Activated CD4-positive, alpha-beta memory T cell treated with anti-CD3 and anti-CD28 coated beads, Interleukin-2, amount 10 ng/mL, durations not matched to agents 7 days and 5 days (primary cell): ENCODE measurements around the gene ZBTB20. TPM values are rescaled to one million over a fixed set of nuclear protein-coding genes. Genes with fewer than 3 reads are reported as not detected.

Source experiments
- CTCF ChIA-PET: fragments of 350-600 bp; sonication (Branson Sonifier 250); formaldehyde crosslinking; loops from one replicate; lab custom pipeline; 2021; ENCODE audit warnings: antibody characterized with exemption, inconsistent platforms; lab: Charles Lee
- POLR2A ChIA-PET: fragments of 350-600 bp; sonication (Branson Sonifier 250); formaldehyde crosslinking; loops from one replicate; lab custom pipeline; 2021; ENCODE audit warnings: antibody characterized with exemption; lab: Charles Lee
- DNase-seq: peaks from one replicate; pipeline ENCODE4 v3.0.0-alpha.2; 2020
- H3K27ac Mint-ChIP-seq: one replicate; pipeline ENCODE4 v1.8.0; 2021; ENCODE audit warnings: mild to moderate bottlenecking, mixed read lengths
- H3K27me3 Mint-ChIP-seq: one replicate; pipeline ENCODE4 v1.8.0; 2021; ENCODE audit warnings: mixed read lengths
- H3K36me3 Mint-ChIP-seq: one replicate; pipeline ENCODE4 v1.8.0; 2021; ENCODE audit warnings: low read depth, mixed read lengths
- H3K4me1 Mint-ChIP-seq: one replicate; pipeline ENCODE4 v1.8.0; 2021; ENCODE audit warnings: mixed read lengths
- H3K4me3 Mint-ChIP-seq: one replicate; pipeline ENCODE4 v1.8.0; 2021; ENCODE audit warnings: mild to moderate bottlenecking, mixed read lengths
- H3K9me3 Mint-ChIP-seq: one replicate; pipeline ENCODE4 v1.8.0; 2021; ENCODE audit warnings: mixed read lengths
- total RNA-seq, 2 experiments: library from RNA; stranded (reverse); gene quantifications; one replicate each; pipeline ENCODE4 v1.2.3, GENCODE V29; 2021

The ZBTB20 gene
- total RNA-seq, 2 experiments from 2014 or later, result 6.3 to 8.6 TPM

- Mint-ChIP-seq H3K27ac (no peak overlapping the region), H3K36me3 (no peaks in the 10 kb centered on the region), H3K4me3 (no peak overlapping the region), H3K9me3 (no peaks in the 10 kb centered on the region), H3K27me3 (no peaks in the 10 kb centered on the region), H3K4me1 (peaks cover 4% of the 10 kb centered on the region)
- DNase-seq, result no peak
- ChIA-PET CTCF (no interaction called here), POLR2A (no interaction called here)
These were observed 796.4 kb downstream of the ZBTB20 start for GRCh38 chr3:114350690-114351089.

GRCh38 chr3:114350271-114350670 lies 796.8 kb downstream of the ZBTB20 start:
- no peaks in the 10 kb centered on the region for H3K36me3 Mint-ChIP-seq
- peaks cover 6% of the 10 kb centered on the region for H3K4me1 Mint-ChIP-seq
- DNase-seq, result no peak
- no peak overlapping the region for H3K4me3 Mint-ChIP-seq
- H3K27me3 Mint-ChIP-seq, result no peaks in the 10 kb centered on the region
- no peak overlapping the region for H3K27ac Mint-ChIP-seq
- ChIA-PET POLR2A (no interaction called here), CTCF (no interaction called here)
- no peaks in the 10 kb centered on the region for H3K9me3 Mint-ChIP-seq

GRCh38 chr3:114344492-114344891 lies 802.6 kb downstream of the ZBTB20 start:
- no peak for DNase-seq
- Mint-ChIP-seq H3K27me3 (no peaks in the 10 kb centered on the region), H3K27ac (no peak overlapping the region), H3K36me3 (no peaks in the 10 kb centered on the region), H3K4me3 (no peak overlapping the region), H3K9me3 (no peaks in the 10 kb centered on the region), H3K4me1 (peaks cover 6% of the 10 kb centered on the region)
- ChIA-PET POLR2A (no interaction called here), CTCF (interaction anchor here (0.5 kb wide), 1 partner anchor 131 kb away, joined by 5 read pairs; no protein-coding TSS in a partner anchor)

- Mint-ChIP-seq H3K27me3 (no peaks in the 10 kb centered on the region), H3K27ac (peak overlapping the region; percentile 69), H3K9me3 (no peaks in the 10 kb centered on the region), H3K4me3 (peak overlapping the region; percentile 47), H3K36me3 (peaks cover 9% of the 10 kb centered on the region), H3K4me1 (peaks cover 36% of the 10 kb centered on the region)
- DNase-seq, result no peak
- ChIA-PET CTCF (interaction anchor here (1.1 kb wide), 1 partner anchor 48 kb away, joined by 4 read pairs; no protein-coding TSS in a partner anchor), POLR2A (interaction anchor here (0.7 to 1.7 kb wide), 7 partner anchors 15 to 125 kb away, joined by 3 to 8 read pairs (median 4); partner anchors contain the start of gene TIGIT)
These were observed 808.3 kb downstream of the ZBTB20 start for GRCh38 chr3:114338651-114339357.

- ChIA-PET POLR2A (interaction anchor here (1.1 to 2.4 kb wide), 2 partner anchors 29 to 123 kb away, joined by 3 to 6 read pairs; no protein-coding TSS in a partner anchor), CTCF (interaction anchor here (1.5 to 2.7 kb wide), 4 partner anchors 12 to 123 kb away, joined by 3 to 10 read pairs (median 6); no protein-coding TSS in a partner anchor)
- Mint-ChIP-seq H3K4me3 (no peak overlapping the region), H3K9me3 (peaks cover 2% of the 10 kb centered on the region), H3K27ac (no peak overlapping the region), H3K4me1 (peaks cover 55% of the 10 kb centered on the region), H3K36me3 (peaks cover 9% of the 10 kb centered on the region), H3K27me3 (no peaks in the 10 kb centered on the region)
- DNase-seq, result no peak
These were observed 810.2 kb downstream of the ZBTB20 start for GRCh38 chr3:114336857-114337256.

- Mint-ChIP-seq H3K36me3 (peaks cover 11% of the 10 kb centered on the region), H3K27me3 (no peaks in the 10 kb centered on the region), H3K4me3 (no peak overlapping the region), H3K27ac (no peak overlapping the region), H3K9me3 (peaks cover 6% of the 10 kb centered on the region), H3K4me1 (peaks cover 59% of the 10 kb centered on the region)
- no peak for DNase-seq
- ChIA-PET CTCF (interaction anchor here (1.3 to 2.7 kb wide), 5 partner anchors 12 to 123 kb away, joined by 3 to 10 read pairs (median 6); no protein-coding TSS in a partner anchor), POLR2A (interaction anchor here (1.1 to 2.4 kb wide), 2 partner anchors 28 to 123 kb away, joined by 3 to 6 read pairs; no protein-coding TSS in a partner anchor)
These were observed 810.9 kb downstream of the ZBTB20 start for GRCh38 chr3:114336122-114336697.

- Mint-ChIP-seq H3K4me3 (no peak overlapping the region), H3K9me3 (peaks cover 8% of the 10 kb centered on the region), H3K27ac (peak overlapping the region; percentile 74), H3K4me1 (peaks cover 68% of the 10 kb centered on the region), H3K36me3 (peaks cover 13% of the 10 kb centered on the region), H3K27me3 (no peaks in the 10 kb centered on the region)
- POLR2A ChIA-PET, result interaction anchor here (0.8 to 2.2 kb wide), 5 partner anchors 10 to 112 kb away, joined by 3 to 9 read pairs (median 4); partner anchors contain the start of gene TIGIT
- no peak for DNase-seq
- CTCF ChIA-PET, result interaction anchor here (0.6 to 2.7 kb wide), 3 partner anchors 43 to 420 kb away, joined by 3 to 10 read pairs (median 7); no protein-coding TSS in a partner anchor
These were observed 813.2 kb downstream of the ZBTB20 start for GRCh38 chr3:114333923-114334240.

- ChIA-PET CTCF (interaction anchor here (0.6 kb wide), 1 partner anchor 420 kb away, joined by 3 read pairs; no protein-coding TSS in a partner anchor), POLR2A (interaction anchor here (0.8 to 2.2 kb wide), 5 partner anchors 10 to 112 kb away, joined by 3 to 9 read pairs (median 4); partner anchors contain the start of gene TIGIT)
- Mint-ChIP-seq H3K4me1 (peaks cover 71% of the 10 kb centered on the region), H3K9me3 (peaks cover 8% of the 10 kb centered on the region), H3K27ac (peak overlapping the region; percentile 74), H3K27me3 (no peaks in the 10 kb centered on the region), H3K4me3 (no peak overlapping the region), H3K36me3 (peaks cover 11% of the 10 kb centered on the region)
- DNase-seq, result no peak
These were observed 813.7 kb downstream of the ZBTB20 start for GRCh38 chr3:114333180-114333922.

GRCh38 chr3:114332342-114333179 lies 814.5 kb downstream of the ZBTB20 start:
- Mint-ChIP-seq H3K4me3 (no peak overlapping the region), H3K27me3 (no peaks in the 10 kb centered on the region), H3K9me3 (peaks cover 8% of the 10 kb centered on the region), H3K36me3 (peaks cover 6% of the 10 kb centered on the region), H3K27ac (peak overlapping the region; percentile 74), H3K4me1 (peaks cover 69% of the 10 kb centered on the region)
- ChIA-PET POLR2A (interaction anchor here (0.7 to 2.2 kb wide), 2 partner anchors 9 kb away, joined by 3 to 9 read pairs; no protein-coding TSS in a partner anchor), CTCF (no interaction called here)
- no peak for DNase-seq

GRCh38 chr3:114331710-114332109 lies 815.4 kb downstream of the ZBTB20 start:
- H3K4me1 Mint-ChIP-seq, result peaks cover 75% of the 10 kb centered on the region
- peaks cover 5% of the 10 kb centered on the region for H3K36me3 Mint-ChIP-seq
- no peaks in the 10 kb centered on the region for H3K27me3 Mint-ChIP-seq
- H3K9me3 Mint-ChIP-seq, result peaks cover 8% of the 10 kb centered on the region
- peak overlapping the region; percentile 74 for H3K27ac Mint-ChIP-seq
- POLR2A ChIA-PET, result interaction anchor here (1.9 kb wide), 1 partner anchor 118 kb away, joined by 6 read pairs; no protein-coding TSS in a partner anchor
- CTCF ChIA-PET, result no interaction called here
- H3K4me3 Mint-ChIP-seq, result no peak overlapping the region
- DNase-seq, result no peak

- ChIA-PET CTCF (no interaction called here), POLR2A (interaction anchor here (1.9 kb wide), 1 partner anchor 117 kb away, joined by 6 read pairs; no protein-coding TSS in a partner anchor)
- Mint-ChIP-seq H3K4me3 (no peak overlapping the region), H3K27me3 (no peaks in the 10 kb centered on the region), H3K9me3 (peaks cover 8% of the 10 kb centered on the region), H3K27ac (peak overlapping the region; percentile 36), H3K36me3 (peaks cover 4% of the 10 kb centered on the region), H3K4me1 (peaks cover 73% of the 10 kb centered on the region)
- DNase-seq, result no peak
These were observed 816.1 kb downstream of the ZBTB20 start for GRCh38 chr3:114331007-114331406.
